ENCODE data around the gene TCP11L2.

Gene TCP11L2

GRCh38 chr12:106258935-106259334 is 43.6 kb upstream of the TCP11L2 start:
- H3K4me3 ChIP-seq (ENCODE audit: low read depth, low read length), result no peak overlapping the region
- in situ Hi-C loops (cut with HindIII; ENCODE audit: low sequenced_read_pairs), result no loop called here
- no peak for TF ChIP-seq CTCF (IDR thresholded peaks at IDR 0.05; ENCODE audit: low read depth, low read length)
- DNase-seq (ENCODE audit: low read depth, low spot score), result no peak

- TF ChIP-seq CTCF (IDR thresholded peaks at IDR 0.05; ENCODE audit: low read depth, low read length), result no peak
- in situ Hi-C loops (cut with HindIII; ENCODE audit: low sequenced_read_pairs), result no loop called here
- no peak for DNase-seq (ENCODE audit: low read depth, low spot score)
- H3K4me3 ChIP-seq (ENCODE audit: low read depth, low read length), result no peak overlapping the region
These were observed 37.4 kb upstream of the TCP11L2 start for GRCh38 chr12:106265116-106265515.

GRCh38 chr12:106267535-106267934 is 35.0 kb upstream of the TCP11L2 start:
- no peak for DNase-seq (ENCODE audit: low read depth, low spot score)
- in situ Hi-C loops (cut with HindIII; ENCODE audit: low sequenced_read_pairs), result no loop called here
- no peak overlapping the region for H3K4me3 ChIP-seq (ENCODE audit: low read depth, low read length)
- no peak for TF ChIP-seq CTCF (IDR thresholded peaks at IDR 0.05; ENCODE audit: low read depth, low read length)

- no peak overlapping the region for H3K4me3 ChIP-seq (ENCODE audit: low read depth, low read length)
- no peak for TF ChIP-seq CTCF (IDR thresholded peaks at IDR 0.05; ENCODE audit: low read depth, low read length)
- DNase-seq (ENCODE audit: low read depth, low spot score), result no peak
- in situ Hi-C loops (cut with HindIII; ENCODE audit: low sequenced_read_pairs), result no loop called here
These were observed 33.3 kb upstream of the TCP11L2 start for GRCh38 chr12:106269150-106269771.

- TF ChIP-seq CTCF (IDR thresholded peaks at IDR 0.05; ENCODE audit: low read depth, low read length), result no peak
- no peak overlapping the region for H3K4me3 ChIP-seq (ENCODE audit: low read depth, low read length)
- DNase-seq (ENCODE audit: low read depth, low spot score), result no peak
- in situ Hi-C loops (cut with HindIII; ENCODE audit: low sequenced_read_pairs), result no loop called here
These were observed 30.7 kb upstream of the TCP11L2 start for GRCh38 chr12:106271575-106272505.

- in situ Hi-C loops (cut with HindIII; ENCODE audit: low sequenced_read_pairs), result no loop called here
- H3K4me3 ChIP-seq (ENCODE audit: low read depth, low read length), result no peak overlapping the region
- no peak for TF ChIP-seq CTCF (IDR thresholded peaks at IDR 0.05; ENCODE audit: low read depth, low read length)
- DNase-seq (ENCODE audit: low read depth, low spot score), result no peak
These were observed 29.0 kb upstream of the TCP11L2 start for GRCh38 chr12:106273491-106273890.
